Memory B cell (primary cell): ENCODE results near the gene FNDC5.

Experiments used
- ATAC-seq: fragments of 150-1000 bp; cut with Tn5 transposase; 2 replicates; pipeline ENCODE4 v1.10.0; 2021; ENCODE audit warnings: low read depth, mild to moderate bottlenecking, moderate library complexity
- DNase-seq, 2 donors: peaks; one replicate each; pipeline ENCODE4 v3.0.0; 2022; ENCODE audit warnings: low spot score in 2 of 2
- H3K27ac Mint-ChIP-seq: one replicate; pipeline ENCODE4 v1.8.0; 2022; ENCODE audit warnings: mild to moderate bottlenecking, moderate library complexity, mixed read lengths
- H3K27me3 Mint-ChIP-seq: one replicate; pipeline ENCODE4 v1.8.0; 2022; ENCODE audit warnings: mixed read lengths
- H3K36me3 Mint-ChIP-seq: one replicate; pipeline ENCODE4 v1.8.0; 2022; ENCODE audit warnings: mild to moderate bottlenecking, mixed read lengths
- H3K4me1 Mint-ChIP-seq: one replicate; pipeline ENCODE4 v1.8.0; 2022; ENCODE audit warnings: mixed read lengths
- H3K4me3 Mint-ChIP-seq: one replicate; pipeline ENCODE4 v1.8.0; 2022; ENCODE audit warnings: mild to moderate bottlenecking, moderate library complexity, mixed read lengths
- H3K9me3 Mint-ChIP-seq: one replicate; pipeline ENCODE4 v1.8.0; 2022; ENCODE audit warnings: mixed read lengths

Gene FNDC5

GRCh38 chr1:32813941-32814739, 56.6 kb downstream of the FNDC5 start:
- H3K27ac Mint-ChIP-seq, result no peak overlapping the region
- DNase-seq (no peak), ATAC-seq (no peak)
- no peak overlapping the region for H3K4me3 Mint-ChIP-seq
- H3K27me3 Mint-ChIP-seq, result no peaks in the 10 kb centered on the region
- H3K36me3 Mint-ChIP-seq, result peaks cover 12% of the 10 kb centered on the region
- no peaks in the 10 kb centered on the region for H3K9me3 Mint-ChIP-seq
- H3K4me1 Mint-ChIP-seq, result peaks cover 30% of the 10 kb centered on the region
